ENCODE data around the gene SPNS1. TPM values are rescaled to one million over a fixed set of nuclear protein-coding genes. Genes with fewer than 3 reads are reported as not detected.
A peak's percentile ranks its signal among the peaks of the same experiment; 100 is the strongest.

Gene SPNS1
- total and polyA plus RNA-seq, 3 experiments from 2014 or later = 33.2 to 40.9 (median 36.5) TPM

DNA sequence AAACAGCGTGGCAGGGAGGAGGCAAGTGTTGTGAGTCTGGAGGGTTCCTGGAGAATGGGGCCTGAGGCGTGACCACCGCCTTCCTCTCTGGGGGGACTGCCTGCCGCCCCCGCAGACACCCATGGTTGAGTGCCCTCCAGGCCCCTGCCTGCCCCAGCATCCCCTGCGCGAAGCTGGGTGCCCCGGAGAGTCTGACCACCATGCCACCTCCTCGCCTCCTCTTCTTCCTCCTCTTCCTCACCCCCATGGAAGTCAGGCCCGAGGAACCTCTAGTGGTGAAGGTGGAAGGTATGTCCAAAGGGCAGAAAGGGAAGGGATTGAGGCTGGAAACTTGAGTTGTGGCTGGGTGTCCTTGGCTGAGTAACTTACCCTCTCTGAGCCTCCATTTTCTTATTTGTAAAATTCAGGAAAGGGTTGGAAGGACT, 42.8 kb upstream of the SPNS1 start, which contains the start of gene CD19:
TSS of gene CD19 (plus strand) at position 171 of the 425 bp plus-strand sequence. CDS start at position 201, 30 bp downstream.
- Mint-ChIP-seq H3K27me3 (no peaks in the 10 kb centered on the region), H3K9me3 (no peaks in the 10 kb centered on the region), H3K4me3 (no peak within 1 kb of the TSS), H3K4me1 (peaks cover 20 to 25% (median 21%) of the 10 kb centered on the region in 3 donors), H3K27ac (peak within 1 kb of the TSS; percentile 43 to 91 (median 86)), H3K36me3 (no peaks in the 10 kb centered on the region)
- peaks cover 12% of the 10 kb centered on the region for H3K4me1 ChIP-seq (ENCODE audit: insufficient read depth, low read length)
- no peaks in the 10 kb centered on the region for H3K27me3 ChIP-seq (ENCODE audit: insufficient read depth, low read length, poor library complexity, severe bottlenecking)
- H3K27ac ChIP-seq (ENCODE audit: low read depth, low read length) = no peak within 1 kb of the TSS
- no peaks in the 10 kb centered on the region for H3K36me3 ChIP-seq (ENCODE audit: insufficient read depth, low read length)
- no peaks in the 10 kb centered on the region for H3K9me3 ChIP-seq (ENCODE audit: low read length)
- no peak for DNase-seq
- no peak within 1 kb of the TSS for H3K4me3 ChIP-seq (ENCODE audit: low read length)
- ChIA-PET CTCF (interaction anchor here (1.6 kb wide), 1 partner anchor 13 kb away, joined by 6 read pairs; no protein-coding TSS in a partner anchor), POLR2A (interaction anchor here (1.0 kb wide), 1 partner anchor 18 kb away, joined by 3 read pairs; no protein-coding TSS in a partner anchor)

DNA sequence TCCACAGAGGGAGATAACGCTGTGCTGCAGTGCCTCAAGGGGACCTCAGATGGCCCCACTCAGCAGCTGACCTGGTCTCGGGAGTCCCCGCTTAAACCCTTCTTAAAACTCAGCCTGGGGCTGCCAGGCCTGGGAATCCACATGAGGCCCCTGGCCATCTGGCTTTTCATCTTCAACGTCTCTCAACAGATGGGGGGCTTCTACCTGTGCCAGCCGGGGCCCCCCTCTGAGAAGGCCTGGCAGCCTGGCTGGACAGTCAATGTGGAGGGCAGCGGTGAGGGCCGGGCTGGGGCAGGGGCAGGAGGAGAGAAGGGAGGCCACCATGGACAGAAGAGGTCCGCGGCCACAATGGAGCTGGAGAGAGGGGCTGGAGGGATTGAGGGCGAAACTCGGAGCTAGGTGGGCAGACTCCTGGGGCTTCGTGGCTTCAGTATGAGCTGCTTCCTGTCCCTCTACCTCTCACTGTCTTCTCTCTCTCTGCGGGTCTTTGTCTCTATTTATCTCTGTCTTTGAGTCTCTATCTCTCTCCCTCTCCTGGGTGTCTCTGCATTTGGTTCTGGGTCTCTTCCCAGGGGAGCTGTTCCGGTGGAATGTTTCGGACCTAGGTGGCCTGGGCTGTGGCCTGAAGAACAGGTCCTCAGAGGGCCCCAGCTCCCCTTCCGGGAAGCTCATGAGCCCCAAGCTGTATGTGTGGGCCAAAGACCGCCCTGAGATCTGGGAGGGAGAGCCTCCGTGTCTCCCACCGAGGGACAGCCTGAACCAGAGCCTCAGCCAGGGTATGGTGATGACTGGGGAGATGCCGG, 42.0 kb upstream of the SPNS1 start:
- Mint-ChIP-seq H3K36me3 (no peaks in the 10 kb centered on the region), H3K4me3 (no peak overlapping the region), H3K4me1 (peaks cover 20 to 25% (median 21%) of the 10 kb centered on the region in 3 donors), H3K27ac (peak overlapping the region in 3 of 8 donors; percentile 66 to 86 (median 66)), H3K27me3 (no peaks in the 10 kb centered on the region), H3K9me3 (no peaks in the 10 kb centered on the region)
- Histone ChIP-seq H3K4me3 (ENCODE audit: low read length) (no peak overlapping the region), H3K9me3 (ENCODE audit: low read length) (no peaks in the 10 kb centered on the region), H3K27ac (ENCODE audit: low read depth, low read length) (no peak overlapping the region), H3K27me3 (ENCODE audit: insufficient read depth, low read length, poor library complexity, severe bottlenecking) (no peaks in the 10 kb centered on the region), H3K36me3 (ENCODE audit: insufficient read depth, low read length) (no peaks in the 10 kb centered on the region), H3K4me1 (ENCODE audit: insufficient read depth, low read length) (peaks cover 19% of the 10 kb centered on the region)
- ChIA-PET CTCF (interaction anchor here (1.6 kb wide), 1 partner anchor 13 kb away, joined by 6 read pairs; no protein-coding TSS in a partner anchor), POLR2A (interaction anchor here (1.0 kb wide), 1 partner anchor 18 kb away, joined by 3 read pairs; no protein-coding TSS in a partner anchor)
- no peak for DNase-seq

DNA sequence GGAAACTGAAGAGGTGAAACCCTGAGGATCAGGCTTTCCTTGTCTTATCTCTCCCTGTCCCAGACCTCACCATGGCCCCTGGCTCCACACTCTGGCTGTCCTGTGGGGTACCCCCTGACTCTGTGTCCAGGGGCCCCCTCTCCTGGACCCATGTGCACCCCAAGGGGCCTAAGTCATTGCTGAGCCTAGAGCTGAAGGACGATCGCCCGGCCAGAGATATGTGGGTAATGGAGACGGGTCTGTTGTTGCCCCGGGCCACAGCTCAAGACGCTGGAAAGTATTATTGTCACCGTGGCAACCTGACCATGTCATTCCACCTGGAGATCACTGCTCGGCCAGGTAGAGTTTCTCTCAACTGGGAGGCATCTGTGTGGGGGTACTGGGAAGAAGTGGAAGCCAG, 41.4 kb upstream of the SPNS1 start:
- peak overlapping the region in 1 of 8 donors; percentile 86 for H3K27ac Mint-ChIP-seq
- Histone ChIP-seq H3K27me3 (ENCODE audit: insufficient read depth, low read length, poor library complexity, severe bottlenecking) (no peaks in the 10 kb centered on the region), H3K4me1 (ENCODE audit: insufficient read depth, low read length) (peaks cover 19% of the 10 kb centered on the region), H3K36me3 (ENCODE audit: insufficient read depth, low read length) (no peaks in the 10 kb centered on the region), H3K4me3 (ENCODE audit: low read length) (no peak overlapping the region), H3K9me3 (ENCODE audit: low read length) (no peaks in the 10 kb centered on the region), H3K27ac (ENCODE audit: low read depth, low read length) (no peak overlapping the region)
- peaks cover 20 to 25% (median 21%) of the 10 kb centered on the region in 3 donors for H3K4me1 Mint-ChIP-seq
- no peaks in the 10 kb centered on the region for H3K36me3 Mint-ChIP-seq
- no peaks in the 10 kb centered on the region for H3K27me3 Mint-ChIP-seq
- DNase-seq = no peak
- ChIA-PET POLR2A (interaction anchor here (0.6 kb wide), 1 partner anchor 61 kb away, joined by 3 read pairs; no protein-coding TSS in a partner anchor), CTCF (interaction anchor here (1.6 kb wide), 1 partner anchor 12 kb away, joined by 6 read pairs; no protein-coding TSS in a partner anchor)
- H3K4me3 Mint-ChIP-seq = no peak overlapping the region
- no peaks in the 10 kb centered on the region for H3K9me3 Mint-ChIP-seq

DNA sequence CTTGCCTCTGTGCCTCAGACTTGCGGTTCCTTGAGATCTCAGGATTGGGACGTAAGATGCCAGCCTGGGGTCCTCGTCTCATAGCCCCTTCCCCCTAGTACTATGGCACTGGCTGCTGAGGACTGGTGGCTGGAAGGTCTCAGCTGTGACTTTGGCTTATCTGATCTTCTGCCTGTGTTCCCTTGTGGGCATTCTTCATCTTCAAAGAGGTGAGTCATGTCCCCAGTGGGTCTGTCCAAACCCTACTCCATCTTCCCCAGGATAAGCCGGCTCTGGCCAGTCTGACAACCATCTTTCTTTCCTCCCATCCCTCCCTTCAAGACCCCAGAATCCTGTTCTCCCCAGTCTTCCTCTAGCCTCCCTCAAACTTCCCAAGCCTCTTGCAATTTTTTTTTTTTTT, 39.2 kb upstream of the SPNS1 start:
- H3K36me3 ChIP-seq (ENCODE audit: insufficient read depth, low read length) = no peaks in the 10 kb centered on the region
- no peaks in the 10 kb centered on the region for H3K27me3 ChIP-seq (ENCODE audit: insufficient read depth, low read length, poor library complexity, severe bottlenecking)
- H3K36me3 Mint-ChIP-seq = no peaks in the 10 kb centered on the region
- no peak overlapping the region for H3K4me3 ChIP-seq (ENCODE audit: low read length)
- CTCF ChIA-PET = interaction anchor here (1.2 kb wide), 1 partner anchor 9 kb away, joined by 4 read pairs; no protein-coding TSS in a partner anchor
- H3K27ac Mint-ChIP-seq = peak overlapping the region in 2 of 8 donors; percentile 22 to 47
- no peaks in the 10 kb centered on the region for H3K9me3 ChIP-seq (ENCODE audit: low read length)
- peak overlapping the region in 1 of 7 donors; percentile 51 for H3K4me3 Mint-ChIP-seq
- H3K27ac ChIP-seq (ENCODE audit: low read depth, low read length) = no peak overlapping the region
- DNase-seq = no peak
- no peaks in the 10 kb centered on the region for H3K9me3 Mint-ChIP-seq
- no peaks in the 10 kb centered on the region for H3K27me3 Mint-ChIP-seq
- H3K4me1 Mint-ChIP-seq = peaks cover 17 to 22% (median 22%) of the 10 kb centered on the region in 3 donors
- POLR2A ChIA-PET = no interaction called here
- peaks cover 19% of the 10 kb centered on the region for H3K4me1 ChIP-seq (ENCODE audit: insufficient read depth, low read length)

DNA sequence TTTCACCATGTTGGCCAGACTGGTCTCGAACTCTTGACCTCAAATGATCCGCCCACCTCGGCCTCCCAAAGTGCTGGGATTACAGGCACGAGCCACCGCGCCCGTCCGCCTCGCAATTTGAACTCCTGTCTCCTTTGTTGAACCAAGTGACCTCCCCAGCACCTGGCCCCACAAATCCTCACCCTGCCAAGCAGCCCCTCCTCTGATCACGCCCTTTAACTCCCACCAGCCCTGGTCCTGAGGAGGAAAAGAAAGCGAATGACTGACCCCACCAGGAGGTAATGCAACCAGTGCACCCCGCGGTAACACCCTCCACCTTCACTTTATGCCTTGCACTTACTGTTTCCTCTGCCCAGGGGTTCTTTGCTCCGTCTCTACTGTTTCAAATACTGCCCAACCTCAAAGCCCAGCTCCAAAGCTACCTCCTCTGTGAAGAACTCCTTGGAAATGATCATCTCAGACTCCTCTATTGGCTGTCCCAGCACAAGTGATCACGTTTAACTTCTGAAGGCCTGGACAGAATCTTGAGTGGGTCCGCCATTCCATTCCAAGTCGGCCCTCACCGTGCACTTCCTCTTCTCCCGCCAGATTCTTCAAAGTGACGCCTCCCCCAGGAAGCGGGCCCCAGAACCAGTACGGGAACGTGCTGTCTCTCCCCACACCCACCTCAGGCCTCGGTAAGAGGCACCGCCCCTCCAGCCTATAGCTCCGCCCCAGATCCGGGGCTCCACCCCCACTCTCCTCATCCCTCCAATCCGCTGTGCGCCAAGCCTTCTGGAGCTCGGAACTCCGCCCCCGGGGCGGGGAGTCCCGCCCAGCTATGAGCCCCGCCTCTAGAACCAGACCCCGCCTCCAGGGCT, 38.4 kb upstream of the SPNS1 start:
- H3K27me3 Mint-ChIP-seq = no peaks in the 10 kb centered on the region
- peak overlapping the region; percentile 0 to 70 (median 27) for H3K27ac Mint-ChIP-seq
- H3K27ac ChIP-seq (ENCODE audit: low read depth, low read length) = peak overlapping the region; percentile 61
- peak overlapping the region in 6 of 7 donors; percentile 62 to 80 (median 72) for H3K4me3 Mint-ChIP-seq
- no peaks in the 10 kb centered on the region for H3K27me3 ChIP-seq (ENCODE audit: insufficient read depth, low read length, poor library complexity, severe bottlenecking)
- no peaks in the 10 kb centered on the region for H3K36me3 Mint-ChIP-seq
- H3K36me3 ChIP-seq (ENCODE audit: insufficient read depth, low read length) = no peaks in the 10 kb centered on the region
- POLR2A ChIA-PET = interaction anchor here (0.6 to 0.7 kb wide), 2 partner anchors 11 to 37 kb away, joined by 3 to 5 read pairs; no protein-coding TSS in a partner anchor
- no peaks in the 10 kb centered on the region for H3K9me3 ChIP-seq (ENCODE audit: low read length)
- DNase-seq = peak; percentile 63 to 86 (median 78)
- H3K4me1 ChIP-seq (ENCODE audit: insufficient read depth, low read length) = peaks cover 12% of the 10 kb centered on the region
- H3K4me1 Mint-ChIP-seq = peaks cover 10 to 14% (median 14%) of the 10 kb centered on the region in 3 donors
- H3K4me3 ChIP-seq (ENCODE audit: low read length) = peak overlapping the region; percentile 23
- no peaks in the 10 kb centered on the region for H3K9me3 Mint-ChIP-seq
- CTCF ChIA-PET = interaction anchor here (1.3 to 2.0 kb wide), 2 partner anchors 9 kb away, joined by 3 to 11 read pairs; no protein-coding TSS in a partner anchor

DNA sequence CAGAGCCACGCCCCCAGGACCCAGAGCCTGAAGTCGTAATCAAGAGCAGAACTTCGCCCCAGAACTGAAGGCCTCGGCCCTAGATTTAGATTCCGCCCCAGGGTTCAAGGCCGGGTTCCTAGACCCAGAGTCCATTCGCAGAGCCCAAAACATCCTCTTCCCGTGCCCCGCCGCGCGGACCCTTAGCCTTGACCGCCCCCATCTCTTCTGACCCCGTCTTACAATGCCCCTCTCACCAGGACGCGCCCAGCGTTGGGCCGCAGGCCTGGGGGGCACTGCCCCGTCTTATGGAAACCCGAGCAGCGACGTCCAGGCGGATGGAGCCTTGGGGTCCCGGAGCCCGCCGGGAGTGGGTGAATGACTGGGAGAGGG, 37.8 kb upstream of the SPNS1 start:
- Mint-ChIP-seq H3K27ac (peak overlapping the region in 4 of 8 donors; percentile 0 to 70 (median 14)), H3K9me3 (no peaks in the 10 kb centered on the region), H3K4me1 (peaks cover 10 to 14% (median 13%) of the 10 kb centered on the region in 3 donors), H3K27me3 (no peaks in the 10 kb centered on the region), H3K36me3 (no peaks in the 10 kb centered on the region), H3K4me3 (peak overlapping the region in 5 of 7 donors; percentile 62 to 80 (median 73))
- Histone ChIP-seq H3K9me3 (ENCODE audit: low read length) (no peaks in the 10 kb centered on the region), H3K4me1 (ENCODE audit: insufficient read depth, low read length) (peaks cover 12% of the 10 kb centered on the region), H3K27me3 (ENCODE audit: insufficient read depth, low read length, poor library complexity, severe bottlenecking) (no peaks in the 10 kb centered on the region), H3K27ac (ENCODE audit: low read depth, low read length) (peak overlapping the region; percentile 4), H3K36me3 (ENCODE audit: insufficient read depth, low read length) (no peaks in the 10 kb centered on the region), H3K4me3 (ENCODE audit: low read length) (no peak overlapping the region)
- ChIA-PET CTCF (interaction anchor here (1.3 to 2.0 kb wide), 2 partner anchors 9 to 10 kb away, joined by 3 to 11 read pairs; no protein-coding TSS in a partner anchor), POLR2A (interaction anchor here (0.6 to 0.7 kb wide), 2 partner anchors 11 to 37 kb away, joined by 3 to 5 read pairs; no protein-coding TSS in a partner anchor)
- no peak for DNase-seq

DNA sequence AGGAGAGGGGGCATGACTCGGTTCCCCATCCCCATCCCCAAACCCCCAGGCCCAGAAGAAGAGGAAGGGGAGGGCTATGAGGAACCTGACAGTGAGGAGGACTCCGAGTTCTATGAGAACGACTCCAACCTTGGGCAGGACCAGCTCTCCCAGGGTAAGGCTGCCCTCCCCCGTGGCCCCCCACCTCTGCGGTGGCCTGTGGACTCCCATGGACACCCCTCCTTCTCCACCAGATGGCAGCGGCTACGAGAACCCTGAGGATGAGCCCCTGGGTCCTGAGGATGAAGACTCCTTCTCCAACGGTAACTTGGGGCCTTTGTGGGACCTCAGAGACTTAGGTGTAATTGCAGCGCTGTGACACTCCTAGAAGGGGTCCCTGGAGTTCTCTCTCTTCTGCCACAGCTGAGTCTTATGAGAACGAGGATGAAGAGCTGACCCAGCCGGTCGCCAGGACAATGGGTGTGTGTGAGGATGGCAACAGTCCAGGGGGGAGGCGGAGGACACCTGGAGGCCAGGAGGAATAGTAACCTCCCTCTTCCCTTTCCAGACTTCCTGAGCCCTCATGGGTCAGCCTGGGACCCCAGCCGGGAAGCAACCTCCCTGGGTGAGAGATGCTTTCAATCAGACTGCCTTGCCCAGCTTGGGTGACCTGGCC, 37.2 kb upstream of the SPNS1 start:
- Histone ChIP-seq H3K4me1 (ENCODE audit: insufficient read depth, low read length) (peaks cover 12% of the 10 kb centered on the region), H3K36me3 (ENCODE audit: insufficient read depth, low read length) (no peaks in the 10 kb centered on the region), H3K4me3 (ENCODE audit: low read length) (no peak overlapping the region), H3K9me3 (ENCODE audit: low read length) (no peaks in the 10 kb centered on the region), H3K27me3 (ENCODE audit: insufficient read depth, low read length, poor library complexity, severe bottlenecking) (no peaks in the 10 kb centered on the region), H3K27ac (ENCODE audit: low read depth, low read length) (no peak overlapping the region)
- Mint-ChIP-seq H3K4me3 (no peak overlapping the region), H3K9me3 (no peaks in the 10 kb centered on the region), H3K4me1 (peaks cover 10 to 14% (median 13%) of the 10 kb centered on the region in 3 donors), H3K27ac (peak overlapping the region in 1 of 8 donors; percentile 79), H3K27me3 (no peaks in the 10 kb centered on the region), H3K36me3 (no peaks in the 10 kb centered on the region)
- ChIA-PET CTCF (interaction anchor here (1.3 to 2.0 kb wide), 2 partner anchors 8 to 11 kb away, joined by 3 to 11 read pairs; no protein-coding TSS in a partner anchor), POLR2A (interaction anchor here (0.6 to 0.7 kb wide), 2 partner anchors 12 to 36 kb away, joined by 3 to 5 read pairs; no protein-coding TSS in a partner anchor)
- DNase-seq = no peak

All from CD8-positive, alpha-beta memory T cell (primary cell).